Measurements from ENCODE around the gene MYPN.

Gene MYPN

GRCh38 chr10:68090586-68090985, 18.7 kb upstream of the MYPN start:
- no peak for DNase-seq (ENCODE audit: low spot score)

GRCh38 chr10:68092512-68092911, 16.8 kb upstream of the MYPN start:
- DNase-seq (ENCODE audit: low spot score) = no peak

- no peak for DNase-seq (ENCODE audit: low spot score)
Measured at GRCh38 chr10:68095153-68095552, 14.1 kb upstream of the MYPN start.

GRCh38 chr10:68096913-68097516, 12.3 kb upstream of the MYPN start:
- peak; percentile 17 for DNase-seq (ENCODE audit: low spot score)

GRCh38 chr10:68099736-68100135, 9.6 kb upstream of the MYPN start:
- DNase-seq (ENCODE audit: low spot score) = no peak

- DNase-seq (ENCODE audit: low spot score) = no peak
Measured at GRCh38 chr10:68101066-68101465, 8.2 kb upstream of the MYPN start.

GRCh38 chr10:68103261-68103878, 5.9 kb upstream of the MYPN start:
- no peak for DNase-seq (ENCODE audit: low spot score)

GRCh38 chr10:68103901-68104300, 5.4 kb upstream of the MYPN start:
- no peak for DNase-seq (ENCODE audit: low spot score)

- no peak for DNase-seq (ENCODE audit: low spot score)
Measured at GRCh38 chr10:68105820-68106219, 3.5 kb upstream of the MYPN start.

GRCh38 chr10:68106656-68107055, 2.6 kb upstream of the MYPN start:
- no peak for DNase-seq (ENCODE audit: low spot score)

- DNase-seq (ENCODE audit: low spot score) = no peak
Measured at GRCh38 chr10:68107651-68108050, 1.6 kb upstream of the MYPN start.

GRCh38 chr10:68108051-68108450, 1.2 kb upstream of the MYPN start:
- DNase-seq (ENCODE audit: low spot score) = no peak

GRCh38 chr10:68108653-68109052, 635 bp upstream of the MYPN start:
- DNase-seq (ENCODE audit: low spot score) = no peak

- DNase-seq (ENCODE audit: low spot score) = no peak
Measured at GRCh38 chr10:68110027-68110426, 739 bp downstream of the MYPN start.

GRCh38 chr10:68111584-68111983, 2.3 kb downstream of the MYPN start:
- DNase-seq (ENCODE audit: low spot score) = no peak

GRCh38 chr10:68112837-68113236, 3.5 kb downstream of the MYPN start:
- no peak for DNase-seq (ENCODE audit: low spot score)

GRCh38 chr10:68118657-68119056, 9.4 kb downstream of the MYPN start:
- DNase-seq (ENCODE audit: low spot score) = no peak

GRCh38 chr10:68121020-68121743, 11.9 kb downstream of the MYPN start:
- DNase-seq (ENCODE audit: low spot score) = no peak

GRCh38 chr10:68121852-68122251, 12.6 kb downstream of the MYPN start:
- no peak for DNase-seq (ENCODE audit: low spot score)

- DNase-seq (ENCODE audit: low spot score) = no peak
Measured at GRCh38 chr10:68124718-68125117, 15.4 kb downstream of the MYPN start.

- no peak for DNase-seq (ENCODE audit: low spot score)
Measured at GRCh38 chr10:68125772-68126171, 16.5 kb downstream of the MYPN start.

GRCh38 chr10:68128015-68128414, 18.7 kb downstream of the MYPN start:
- no peak for DNase-seq (ENCODE audit: low spot score)

GRCh38 chr10:68132391-68132790, 23.1 kb downstream of the MYPN start:
- DNase-seq (ENCODE audit: low spot score) = no peak

- no peak for DNase-seq (ENCODE audit: low spot score)
Measured at GRCh38 chr10:68133523-68133922, 24.2 kb downstream of the MYPN start.
